HL-60 (cell line): ENCODE results near the gene PEX5.

Experiments
- DNase-seq, 2 experiments: peaks; one replicate each; pipeline ENCODE4 v3.0.0-alpha.2; 2010 to 2020; ENCODE audit warnings: low read depth in 1 of 2, low spot score in 1 of 2
- H3K27ac ChIP-seq: fragments of 250-450 bp; sonication (Bioruptor Pico); replicated peaks from 2 replicates; pipeline ENCODE4 v1.5.1; 2020; ENCODE audit warnings: mild to moderate bottlenecking, moderate library complexity
- H3K27me3 ChIP-seq: fragments of 250-450 bp; sonication (Bioruptor Pico); 2 replicates; pipeline ENCODE4 v1.5.1; 2021; ENCODE audit warnings: mild to moderate bottlenecking, moderate library complexity; ENCODE audit not compliant: insufficient read depth, poor library complexity, severe bottlenecking
- H3K4me3 ChIP-seq: replicated peaks from 2 replicates; pipeline ENCODE4 v1.5.1; 2011; ENCODE audit warnings: mild to moderate bottlenecking, control low read depth, low read length; ENCODE audit not compliant: insufficient read depth
- GABPA ChIP-seq: IDR thresholded peaks from 2 replicates; pipeline ENCODE4 v1.6.1; 2012; ENCODE audit warnings: low read depth
- POLR2AphosphoS5 ChIP-seq: IDR thresholded peaks from 2 replicates; pipeline ENCODE4 v1.6.1; 2012; ENCODE audit warnings: low read depth
- SPI1 ChIP-seq: IDR thresholded peaks from 2 replicates; pipeline ENCODE4 v1.6.1; 2012; ENCODE audit warnings: low read depth, mild to moderate bottlenecking, borderline replicate concordance
- TF ChIP-seq, protein P1 (sequence below): IDR thresholded peaks from 2 replicates; pipeline ENCODE4 v1.6.1; 2012; ENCODE audit warnings: low read depth; ENCODE audit not compliant: insufficient replicate concordance
- TF ChIP-seq, protein P2 (sequence below): IDR thresholded peaks from one replicate; pipeline ENCODE4 v1.5.1; 2011; ENCODE audit warnings: low read length, control low read depth, inconsistent platforms; ENCODE audit not compliant: insufficient read depth

PEX5 gene

DNA sequence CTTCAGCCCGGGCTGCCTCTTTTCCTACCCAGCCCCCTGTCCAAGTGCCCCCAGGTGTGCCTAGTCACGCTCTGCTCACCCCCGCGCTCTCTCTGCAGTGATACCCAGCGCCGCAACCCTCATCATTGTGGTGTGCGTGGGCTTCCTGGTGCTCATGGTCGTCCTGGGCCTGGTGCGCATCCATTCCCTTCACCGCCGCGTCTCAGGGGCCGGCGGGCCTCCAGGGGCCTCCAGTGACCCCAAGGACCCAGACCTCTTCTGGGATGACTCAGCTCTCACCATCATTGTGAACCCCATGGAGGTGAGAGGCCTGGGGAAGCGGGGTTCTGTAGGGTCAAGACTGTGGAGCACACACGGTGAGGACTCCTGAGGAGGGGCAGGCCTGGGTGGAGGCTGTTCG lies 32.1 kb upstream of the PEX5 start:
- H3K27ac ChIP-seq, result no peak overlapping the region
- TF ChIP-seq POLR2AphosphoS5 (no peak), SPI1 (no peak), GABPA (no peak)
- TF ChIP-seq, protein P1, sequence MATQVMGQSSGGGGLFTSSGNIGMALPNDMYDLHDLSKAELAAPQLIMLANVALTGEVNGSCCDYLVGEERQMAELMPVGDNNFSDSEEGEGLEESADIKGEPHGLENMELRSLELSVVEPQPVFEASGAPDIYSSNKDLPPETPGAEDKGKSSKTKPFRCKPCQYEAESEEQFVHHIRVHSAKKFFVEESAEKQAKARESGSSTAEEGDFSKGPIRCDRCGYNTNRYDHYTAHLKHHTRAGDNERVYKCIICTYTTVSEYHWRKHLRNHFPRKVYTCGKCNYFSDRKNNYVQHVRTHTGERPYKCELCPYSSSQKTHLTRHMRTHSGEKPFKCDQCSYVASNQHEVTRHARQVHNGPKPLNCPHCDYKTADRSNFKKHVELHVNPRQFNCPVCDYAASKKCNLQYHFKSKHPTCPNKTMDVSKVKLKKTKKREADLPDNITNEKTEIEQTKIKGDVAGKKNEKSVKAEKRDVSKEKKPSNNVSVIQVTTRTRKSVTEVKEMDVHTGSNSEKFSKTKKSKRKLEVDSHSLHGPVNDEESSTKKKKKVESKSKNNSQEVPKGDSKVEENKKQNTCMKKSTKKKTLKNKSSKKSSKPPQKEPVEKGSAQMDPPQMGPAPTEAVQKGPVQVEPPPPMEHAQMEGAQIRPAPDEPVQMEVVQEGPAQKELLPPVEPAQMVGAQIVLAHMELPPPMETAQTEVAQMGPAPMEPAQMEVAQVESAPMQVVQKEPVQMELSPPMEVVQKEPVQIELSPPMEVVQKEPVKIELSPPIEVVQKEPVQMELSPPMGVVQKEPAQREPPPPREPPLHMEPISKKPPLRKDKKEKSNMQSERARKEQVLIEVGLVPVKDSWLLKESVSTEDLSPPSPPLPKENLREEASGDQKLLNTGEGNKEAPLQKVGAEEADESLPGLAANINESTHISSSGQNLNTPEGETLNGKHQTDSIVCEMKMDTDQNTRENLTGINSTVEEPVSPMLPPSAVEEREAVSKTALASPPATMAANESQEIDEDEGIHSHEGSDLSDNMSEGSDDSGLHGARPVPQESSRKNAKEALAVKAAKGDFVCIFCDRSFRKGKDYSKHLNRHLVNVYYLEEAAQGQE, result no peak
- TF ChIP-seq, protein P2, sequence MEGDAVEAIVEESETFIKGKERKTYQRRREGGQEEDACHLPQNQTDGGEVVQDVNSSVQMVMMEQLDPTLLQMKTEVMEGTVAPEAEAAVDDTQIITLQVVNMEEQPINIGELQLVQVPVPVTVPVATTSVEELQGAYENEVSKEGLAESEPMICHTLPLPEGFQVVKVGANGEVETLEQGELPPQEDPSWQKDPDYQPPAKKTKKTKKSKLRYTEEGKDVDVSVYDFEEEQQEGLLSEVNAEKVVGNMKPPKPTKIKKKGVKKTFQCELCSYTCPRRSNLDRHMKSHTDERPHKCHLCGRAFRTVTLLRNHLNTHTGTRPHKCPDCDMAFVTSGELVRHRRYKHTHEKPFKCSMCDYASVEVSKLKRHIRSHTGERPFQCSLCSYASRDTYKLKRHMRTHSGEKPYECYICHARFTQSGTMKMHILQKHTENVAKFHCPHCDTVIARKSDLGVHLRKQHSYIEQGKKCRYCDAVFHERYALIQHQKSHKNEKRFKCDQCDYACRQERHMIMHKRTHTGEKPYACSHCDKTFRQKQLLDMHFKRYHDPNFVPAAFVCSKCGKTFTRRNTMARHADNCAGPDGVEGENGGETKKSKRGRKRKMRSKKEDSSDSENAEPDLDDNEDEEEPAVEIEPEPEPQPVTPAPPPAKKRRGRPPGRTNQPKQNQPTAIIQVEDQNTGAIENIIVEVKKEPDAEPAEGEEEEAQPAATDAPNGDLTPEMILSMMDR, result no peak
- DNase-seq, result no peak
- no peak overlapping the region for H3K4me3 ChIP-seq
- no peaks in the 10 kb centered on the region for H3K27me3 ChIP-seq

DNA sequence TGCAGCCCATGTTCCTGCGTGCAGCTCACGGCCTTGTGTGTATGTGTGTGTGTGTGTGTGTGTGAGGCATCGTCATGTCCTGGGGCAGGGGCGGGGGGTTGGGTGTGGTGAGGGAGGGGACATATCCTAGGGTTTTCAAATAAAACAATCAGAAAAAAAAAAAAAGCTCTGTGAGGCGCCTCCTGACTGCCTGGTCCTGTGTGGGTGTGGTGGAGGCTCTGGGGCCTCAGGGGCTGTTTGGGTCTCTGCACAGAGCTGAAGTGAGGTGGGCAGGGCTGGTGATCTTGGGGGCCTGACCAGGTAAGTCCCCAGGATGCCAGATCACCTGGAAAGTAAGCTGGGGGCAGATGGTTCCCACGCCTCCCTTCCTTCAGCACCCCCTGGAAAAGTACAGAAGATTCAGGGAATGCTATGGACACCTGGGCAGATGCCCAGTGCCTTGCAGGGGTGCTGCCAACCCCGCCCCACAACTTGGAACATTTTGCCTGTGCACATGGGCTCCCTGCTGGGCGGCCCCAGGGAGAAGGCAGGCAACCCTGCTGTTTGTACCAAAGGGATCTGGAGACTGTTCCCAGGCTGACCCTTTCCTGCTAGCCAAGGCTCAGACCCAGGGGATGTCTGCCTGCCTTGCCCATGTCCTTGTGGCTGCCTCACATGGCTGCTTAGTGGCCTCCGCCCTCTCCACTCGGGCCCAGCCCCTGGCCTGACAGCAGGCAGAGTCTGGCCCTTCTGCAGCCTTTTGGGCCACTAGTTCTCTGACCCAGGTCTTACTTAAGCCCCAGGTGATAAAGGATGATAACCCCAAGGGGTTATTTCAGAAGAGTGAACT lies 30.5 kb upstream of the PEX5 start:
- Histone ChIP-seq H3K4me3 (no peak overlapping the region), H3K27me3 (no peaks in the 10 kb centered on the region), H3K27ac (no peak overlapping the region)
- TF ChIP-seq POLR2AphosphoS5 (no peak), GABPA (no peak), SPI1 (no peak)
- TF ChIP-seq, protein P2, result no peak
- TF ChIP-seq, protein P1, result no peak
- no peak for DNase-seq

DNA sequence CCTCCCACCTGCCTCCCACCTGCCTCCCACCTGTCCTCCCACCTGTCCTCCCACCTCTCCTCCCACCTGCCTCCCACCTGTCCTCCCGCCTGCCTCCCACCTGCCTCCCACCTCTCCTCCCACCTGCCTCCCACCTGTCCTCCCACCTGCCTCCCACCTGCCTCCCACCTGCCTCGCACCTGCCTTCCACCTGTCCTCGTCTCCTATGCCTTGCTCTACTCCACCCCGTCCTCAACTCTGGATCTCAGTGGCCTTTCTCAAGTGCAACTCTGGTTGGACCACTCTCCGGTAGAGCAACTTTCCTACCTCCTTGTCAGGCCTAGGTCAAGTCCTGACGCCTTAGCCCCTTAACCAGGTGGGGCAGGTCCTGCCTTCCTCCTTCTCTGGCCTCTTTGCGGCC lies 29.3 kb upstream of the PEX5 start:
- DNase-seq, result no peak
- H3K4me3 ChIP-seq, result no peak overlapping the region
- TF ChIP-seq POLR2AphosphoS5, result no peak
- no peak for TF ChIP-seq GABPA
- TF ChIP-seq, protein P1, result no peak
- TF ChIP-seq, protein P2, result no peak
- no peak for TF ChIP-seq SPI1
- H3K27ac ChIP-seq, result no peak overlapping the region
- no peaks in the 10 kb centered on the region for H3K27me3 ChIP-seq
